ENCODE results near the gene HMGN4. TPM values are rescaled to one million over a fixed set of nuclear protein-coding genes. Genes with fewer than 3 reads are reported as not detected.
A peak's percentile ranks its signal among the peaks of the same experiment; 100 is the strongest.

HMGN4 gene
- total RNA-seq, 1 donor from 2014 or later: 42.9 TPM

GRCh38 chr6:26550250-26550993 is 12.3 kb downstream of the HMGN4 start:
- Histone ChIP-seq H3K4me3 (peak overlapping the region; percentile 61), H3K36me3 (peaks cover 8% of the 10 kb centered on the region), H3K27ac (no peak overlapping the region), H3K27me3 (ENCODE audit: low read depth) (no peaks in the 10 kb centered on the region), H3K9me3 (no peaks in the 10 kb centered on the region), H3K4me1 (peaks cover 17% of the 10 kb centered on the region)
- intact Hi-C loops (cut with DNase I): no loop called here
- no peak for TF ChIP-seq CTCF (IDR thresholded peaks at IDR 0.05)
- peak; percentile 77 for DNase-seq
- peak; percentile 50 to 76 for ATAC-seq

- no peak overlapping the region for H3K27ac ChIP-seq
- intact Hi-C loops (cut with DNase I): no loop called here
- H3K9me3 ChIP-seq: no peaks in the 10 kb centered on the region
- ATAC-seq (no peak), DNase-seq (no peak)
- no peak for TF ChIP-seq CTCF (IDR thresholded peaks at IDR 0.05)
- H3K27me3 ChIP-seq (ENCODE audit: low read depth): no peaks in the 10 kb centered on the region
- no peaks in the 10 kb centered on the region for H3K36me3 ChIP-seq
- H3K4me1 ChIP-seq: peaks cover 17% of the 10 kb centered on the region
- no peak overlapping the region for H3K4me3 ChIP-seq
Measured at GRCh38 chr6:26552205-26552604, 14.0 kb downstream of the HMGN4 start.

GRCh38 chr6:26552640-26553188 is 14.5 kb downstream of the HMGN4 start:
- intact Hi-C loops (cut with DNase I): no loop called here
- TF ChIP-seq CTCF (IDR thresholded peaks at IDR 0.05): no peak
- peak overlapping the region; percentile 55 for H3K4me3 ChIP-seq
- H3K4me1 ChIP-seq: peaks cover 17% of the 10 kb centered on the region
- H3K27ac ChIP-seq: no peak overlapping the region
- DNase-seq (no peak), ATAC-seq (no peak)
- no peaks in the 10 kb centered on the region for H3K27me3 ChIP-seq (ENCODE audit: low read depth)
- no peaks in the 10 kb centered on the region for H3K9me3 ChIP-seq
- H3K36me3 ChIP-seq: no peaks in the 10 kb centered on the region

- Histone ChIP-seq H3K4me1 (peaks cover 17% of the 10 kb centered on the region), H3K27me3 (ENCODE audit: low read depth) (no peaks in the 10 kb centered on the region), H3K27ac (peak overlapping the region; percentile 51), H3K4me3 (peak overlapping the region; percentile 55), H3K9me3 (no peaks in the 10 kb centered on the region), H3K36me3 (no peaks in the 10 kb centered on the region)
- peak; percentile 64 for DNase-seq
- intact Hi-C loops (cut with DNase I): no loop called here
- ATAC-seq: peak; percentile 88 to 89
- TF ChIP-seq CTCF (IDR thresholded peaks at IDR 0.05): no peak
Measured at GRCh38 chr6:26553264-26553634, 15.1 kb downstream of the HMGN4 start.

GRCh38 chr6:26553635-26554446 is 15.7 kb downstream of the HMGN4 start:
- DNase-seq: peak; percentile 77
- no peaks in the 10 kb centered on the region for H3K27me3 ChIP-seq (ENCODE audit: low read depth)

More at GRCh38 chr6:26553635-26554446, 15.7 kb downstream of the HMGN4 start:
- peak overlapping the region; percentile 51 for H3K27ac ChIP-seq
- peaks cover 17% of the 10 kb centered on the region for H3K4me1 ChIP-seq
- intact Hi-C loops (cut with DNase I): no loop called here
- no peak for TF ChIP-seq CTCF (IDR thresholded peaks at IDR 0.05)
- peak overlapping the region; percentile 55 for H3K4me3 ChIP-seq
- no peaks in the 10 kb centered on the region for H3K9me3 ChIP-seq
- H3K36me3 ChIP-seq: no peaks in the 10 kb centered on the region
- ATAC-seq: peak; percentile 83 to 94

Measured in lower lobe of right lung (tissue), 2 donors.